Spinal cord (tissue), 10 donors: ENCODE measurements around the gene EXOG. TPM values are rescaled to one million over a fixed set of nuclear protein-coding genes. Genes with fewer than 3 reads are reported as not detected.

Experiments used
- DNase-seq, 6 donors: peaks; one replicate each; pipeline versions ENCODE4 v3.0.0 to v3.0.0-alpha.2; 2013 to 2015; ENCODE audit warnings: low spot score in 6 of 6, low read depth in 4 of 6
- H3K27ac ChIP-seq: one replicate; pipeline ENCODE4 v1.5.1; 2013; ENCODE audit warnings: low read depth, low read length, control low read depth
- H3K27me3 ChIP-seq: one replicate; pipeline ENCODE4 v1.6.1; 2013; ENCODE audit warnings: low read length; ENCODE audit not compliant: control insufficient read depth, insufficient read depth
- H3K36me3 ChIP-seq: one replicate; pipeline ENCODE4 v1.6.1; 2013; ENCODE audit warnings: low read length; ENCODE audit not compliant: control insufficient read depth, insufficient read depth
- H3K4me1 ChIP-seq: one replicate; pipeline ENCODE4 v1.6.1; 2013; ENCODE audit warnings: low read length; ENCODE audit not compliant: control insufficient read depth, insufficient read depth
- H3K4me3 ChIP-seq: one replicate; pipeline ENCODE4 v1.5.1; 2013; ENCODE audit warnings: low read depth, low read length, control low read depth
- H3K9me3 ChIP-seq: one replicate; pipeline ENCODE4 v1.6.1; 2013; ENCODE audit warnings: low read length; ENCODE audit not compliant: control insufficient read depth, insufficient read depth
- WGBS: methylation state at CpG from one replicate; pipeline ENCODE4 v1.1.5; 2013; ENCODE audit warnings: missing lambda C conversion rate; ENCODE audit not compliant: insufficient coverage; 5-methylcytosine and 5-hydroxymethylcytosine counted together
- polyA plus RNA-seq, 2 donors: library from polyadenylated mRNA; unstranded; fragments of 120-200 nt; gene quantifications; one replicate each; pipeline ENCODE4 v1.2.1, GENCODE V29; 2013; ENCODE audit not compliant: insufficient read length in 2 of 2
- total RNA-seq, 2 donors: library from RNA; depleted of rRNA in 1 of 2; stranded (reverse); fragments of 120-200 nt in 1 of 2; fragments of >200 nt in 1 of 2; gene quantifications; one replicate each; pipeline versions ENCODE4 v1.2.3 to v1.2.4, GENCODE V29; 2013 to 2014
- donor health status: healthy.

The EXOG gene
- total and polyA plus RNA-seq, 4 donors = 13.3 to 24.5 (median 20.0) TPM

GRCh38 chr3:38497031-38497430, 891 bp downstream of the EXOG start:
- WGBS = no CpG with 5 or more reads among the region's 4 CpGs
- Histone ChIP-seq H3K4me3 (peak overlapping the region; percentile 87), H3K27me3 (no peaks in the 10 kb centered on the region), H3K36me3 (peaks cover 10% of the 10 kb centered on the region), H3K9me3 (no peaks in the 10 kb centered on the region), H3K27ac (no peak overlapping the region), H3K4me1 (peaks cover 3% of the 10 kb centered on the region)
- DNase-seq = peak in 2 of 6 donors; percentile 9 to 58

DNA sequence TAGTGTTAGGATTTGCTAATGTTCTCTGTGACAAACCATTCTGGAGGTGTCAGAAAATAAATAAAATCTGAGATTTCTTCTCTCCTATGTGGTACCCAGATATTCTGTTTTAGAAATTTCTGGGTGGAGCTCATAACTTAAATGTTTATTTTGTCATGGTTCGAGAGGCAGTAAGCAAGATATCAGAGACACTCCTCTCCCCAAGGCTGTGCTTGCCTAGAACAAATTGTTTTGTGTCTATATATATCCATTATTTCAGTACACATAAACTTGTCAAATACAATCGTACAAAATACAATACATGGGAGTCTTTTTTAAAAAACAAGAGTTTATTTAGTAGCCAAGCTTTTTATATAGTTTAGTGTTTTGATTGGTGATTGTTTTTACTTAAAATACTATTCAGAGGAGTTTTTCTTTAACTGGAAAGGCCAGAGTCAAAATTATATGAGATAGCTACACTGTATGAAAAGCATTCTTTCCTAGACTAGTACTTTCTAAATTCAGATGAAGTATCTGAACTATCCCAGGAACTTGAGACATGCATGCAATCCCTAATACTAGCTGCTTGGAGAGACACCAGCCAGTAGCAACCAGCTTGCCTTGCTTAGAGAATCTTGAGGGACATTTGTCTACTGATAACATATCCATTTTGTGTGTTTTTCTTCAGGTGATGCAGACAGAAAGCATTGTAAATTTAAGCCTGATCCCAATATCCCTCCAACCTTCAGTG, 4.7 kb downstream of the EXOG start:
- WGBS = no CpG with 5 or more reads among the region's 2 CpGs
- no peak overlapping the region for H3K27ac ChIP-seq

DNA sequence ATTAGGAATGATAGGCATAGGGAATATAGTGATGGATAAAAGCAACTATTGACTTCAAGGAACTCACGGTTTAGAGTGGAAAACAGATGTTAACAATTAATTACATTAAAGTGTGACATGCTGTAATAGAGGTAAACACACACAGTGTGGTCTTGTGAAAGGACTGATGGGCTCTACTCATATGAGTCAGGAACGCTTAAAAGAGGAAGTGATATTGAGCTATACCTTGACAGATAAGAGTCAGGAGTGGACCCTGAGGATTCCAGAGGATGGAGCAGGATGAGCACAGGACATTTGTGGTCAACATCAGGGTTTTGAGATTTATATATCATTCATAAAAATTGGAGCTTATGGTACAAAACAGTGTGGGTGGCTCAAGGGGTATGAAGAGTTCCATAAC, 11.0 kb downstream of the EXOG start:
- no peak for DNase-seq
- 64% methylated on average over 1 of the region's 2 CpGs for WGBS
- no peak overlapping the region for H3K27ac ChIP-seq

More for the DNA sequence above, 4.7 kb downstream of the EXOG start:
- no peaks in the 10 kb centered on the region for H3K9me3 ChIP-seq
- H3K4me3 ChIP-seq = no peak overlapping the region
- H3K27me3 ChIP-seq = no peaks in the 10 kb centered on the region
- no peak for DNase-seq
- no peaks in the 10 kb centered on the region for H3K4me1 ChIP-seq
- H3K36me3 ChIP-seq = peaks cover 20% of the 10 kb centered on the region

DNA sequence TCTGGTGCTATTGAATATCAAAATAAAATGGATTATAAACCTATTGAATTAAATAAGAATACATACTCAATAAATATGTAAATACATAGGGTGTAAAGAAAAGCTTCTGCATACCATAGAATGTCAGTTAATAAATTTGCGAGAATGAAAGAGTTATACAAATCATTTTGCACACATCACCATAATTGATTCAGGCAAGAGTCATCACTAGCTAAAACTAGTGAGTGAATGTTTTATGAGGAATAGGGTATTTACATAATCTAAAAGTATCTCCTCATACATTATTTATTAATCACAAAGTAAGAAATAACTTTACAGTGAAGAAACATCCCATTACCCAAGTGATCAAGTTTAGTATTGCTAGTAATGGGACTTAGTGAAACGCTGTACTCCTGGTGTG, 13.6 kb downstream of the EXOG start:
- DNase-seq = no peak
- no CpG with 5 or more reads among the region's 2 CpGs for whole genome bisulfite sequencing
- Histone ChIP-seq H3K27ac (no peak overlapping the region), H3K27me3 (no peaks in the 10 kb centered on the region), H3K36me3 (peaks cover 23% of the 10 kb centered on the region), H3K9me3 (no peaks in the 10 kb centered on the region), H3K4me1 (no peaks in the 10 kb centered on the region), H3K4me3 (no peak overlapping the region)

More for the DNA sequence above, 11.0 kb downstream of the EXOG start:
- Histone ChIP-seq H3K9me3 (no peaks in the 10 kb centered on the region), H3K36me3 (peaks cover 18% of the 10 kb centered on the region), H3K27me3 (no peaks in the 10 kb centered on the region), H3K4me1 (no peaks in the 10 kb centered on the region), H3K4me3 (no peak overlapping the region)

DNA sequence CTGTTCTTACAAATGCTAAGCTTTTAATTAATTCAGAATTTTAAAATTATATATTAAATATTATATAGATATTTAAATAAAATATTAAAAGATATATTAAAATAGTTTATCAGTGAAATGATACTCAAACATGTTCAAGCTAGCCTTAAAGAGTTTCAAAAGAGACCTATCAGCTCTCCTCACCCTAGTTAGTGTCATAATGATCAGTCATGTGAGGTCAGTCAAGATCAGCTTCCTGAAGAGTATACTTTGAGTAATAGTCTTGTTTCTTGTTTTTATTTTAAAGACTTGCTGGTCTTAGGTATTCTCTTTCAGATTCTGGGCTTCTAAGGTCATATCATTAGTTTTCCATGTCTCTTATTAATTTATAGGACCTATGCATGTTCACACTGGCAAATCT, 14.5 kb downstream of the EXOG start:
- no peak for DNase-seq
- Histone ChIP-seq H3K36me3 (peaks cover 26% of the 10 kb centered on the region), H3K27me3 (no peaks in the 10 kb centered on the region), H3K9me3 (no peaks in the 10 kb centered on the region), H3K27ac (no peak overlapping the region), H3K4me1 (no peaks in the 10 kb centered on the region), H3K4me3 (no peak overlapping the region)

DNA sequence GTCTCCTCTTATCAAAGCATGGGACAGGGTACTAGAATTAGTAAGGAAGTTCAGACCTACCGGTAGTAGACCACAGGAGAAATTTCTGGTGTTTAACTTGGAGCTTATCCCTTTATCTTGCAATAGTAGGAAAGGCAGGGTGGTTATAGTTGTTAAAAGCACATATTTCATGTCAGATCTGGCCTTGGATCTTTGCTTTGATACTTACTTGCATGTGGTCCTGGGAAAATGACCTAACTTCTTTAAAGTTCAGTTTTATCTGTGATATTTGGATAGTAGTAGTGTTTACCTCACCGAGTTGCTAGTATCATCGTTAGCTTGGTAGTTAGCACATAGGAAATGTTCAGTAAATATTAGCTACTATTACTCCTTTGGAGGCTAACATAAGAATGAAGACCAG, 15.4 kb downstream of the EXOG start:
- Histone ChIP-seq H3K4me1 (no peaks in the 10 kb centered on the region), H3K4me3 (no peak overlapping the region), H3K9me3 (no peaks in the 10 kb centered on the region), H3K27me3 (no peaks in the 10 kb centered on the region), H3K36me3 (peaks cover 25% of the 10 kb centered on the region), H3K27ac (no peak overlapping the region)
- 88% methylated on average over 1 of the region's 3 CpGs for WGBS
- DNase-seq = no peak

DNA sequence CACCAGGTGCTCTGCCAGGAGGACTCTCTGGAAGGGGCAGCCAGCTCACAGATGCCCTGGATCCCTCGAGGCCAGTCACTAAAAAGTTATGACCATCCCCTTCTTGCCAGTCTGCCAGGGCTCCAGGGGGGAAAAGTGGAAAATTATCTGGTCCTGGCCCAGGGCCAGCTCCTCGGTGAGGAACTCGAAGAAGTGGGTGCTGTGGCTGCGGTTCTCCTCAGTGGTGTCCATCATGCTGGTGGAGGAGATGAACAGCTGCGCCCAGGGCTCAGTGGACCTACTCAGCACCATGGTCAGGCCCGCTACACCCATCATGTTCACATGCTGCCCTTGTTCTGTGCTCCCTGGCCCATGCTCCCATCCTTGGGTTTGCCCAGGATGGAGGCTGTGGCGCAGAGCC, 19.2 kb downstream of the EXOG start:
- no peak overlapping the region for H3K27ac ChIP-seq
- no peaks in the 10 kb centered on the region for H3K27me3 ChIP-seq
- no peak for DNase-seq
- H3K4me1 ChIP-seq = no peaks in the 10 kb centered on the region
- WGBS = 99% methylated on average over 7 of the region's 7 CpGs
- no peaks in the 10 kb centered on the region for H3K9me3 ChIP-seq
- peaks cover 17% of the 10 kb centered on the region for H3K36me3 ChIP-seq
- H3K4me3 ChIP-seq = no peak overlapping the region

- no peaks in the 10 kb centered on the region for H3K9me3 ChIP-seq
- no peak for DNase-seq
- H3K4me3 ChIP-seq = no peak overlapping the region
- no peaks in the 10 kb centered on the region for H3K27me3 ChIP-seq
- WGBS = 0% methylated on average over 1 of the region's 1 CpG
- peaks cover 17% of the 10 kb centered on the region for H3K36me3 ChIP-seq
- no peaks in the 10 kb centered on the region for H3K4me1 ChIP-seq
- H3K27ac ChIP-seq = no peak overlapping the region
Observed at GRCh38 chr3:38516669-38517068, 20.5 kb downstream of the EXOG start.

DNA sequence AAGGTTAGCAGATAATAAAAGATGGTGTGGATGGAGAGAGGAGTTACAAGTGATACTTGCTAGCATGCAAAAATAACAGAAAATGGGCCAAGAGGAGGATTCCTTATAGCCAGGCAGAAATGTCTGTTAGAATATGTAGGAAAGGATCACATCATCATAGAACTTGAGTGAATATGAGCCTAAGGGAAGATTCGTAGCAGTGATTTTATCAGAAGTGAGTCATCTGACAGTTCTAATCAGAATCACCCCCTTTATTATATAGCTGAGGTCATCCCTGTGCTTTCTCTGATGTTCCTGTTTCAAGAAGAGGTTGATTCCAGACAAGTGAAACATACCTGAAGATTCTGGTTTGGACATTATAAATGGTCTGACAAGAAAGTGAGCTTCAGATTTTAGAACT, 22.9 kb downstream of the EXOG start:
- DNase-seq = no peak
- H3K4me1 ChIP-seq = no peaks in the 10 kb centered on the region
- no peaks in the 10 kb centered on the region for H3K9me3 ChIP-seq
- H3K4me3 ChIP-seq = no peak overlapping the region
- no CpG with 5 or more reads among the region's 1 CpG for WGBS
- H3K27ac ChIP-seq = no peak overlapping the region
- H3K27me3 ChIP-seq = no peaks in the 10 kb centered on the region
- peaks cover 20% of the 10 kb centered on the region for H3K36me3 ChIP-seq

- no peak for DNase-seq
- Histone ChIP-seq H3K9me3 (no peaks in the 10 kb centered on the region), H3K27ac (no peak overlapping the region), H3K4me3 (no peak overlapping the region), H3K36me3 (peaks cover 18% of the 10 kb centered on the region), H3K4me1 (no peaks in the 10 kb centered on the region), H3K27me3 (no peaks in the 10 kb centered on the region)
- 46% methylated on average over 3 of the region's 5 CpGs for WGBS
Observed at GRCh38 chr3:38519651-38520050, 23.5 kb downstream of the EXOG start.
